Dermis blood vessel endothelial cell (primary cell): ENCODE measurements around the gene SLC7A14. TPM values are rescaled to one million over a fixed set of nuclear protein-coding genes. Genes with fewer than 3 reads are reported as not detected.
A peak's percentile ranks its signal among the peaks of the same experiment; 100 is the strongest.

Source experiments
- DNase-seq: peaks from one replicate; pipeline ENCODE4 v3.0.0; 2010
- total RNA-seq: library from RNA; depleted of rRNA; stranded (reverse); fragments of >200 nt; gene quantifications from 2 replicates; pipeline ENCODE4 v1.2.3, GENCODE V29; 2014

The SLC7A14 gene
- total RNA-seq, 1 donor from 2014 or later, result under 0.01 TPM

- no peak for DNase-seq
These were observed 53.3 kb downstream of the SLC7A14 start for GRCh38 chr3:170532573-170532972.

GRCh38 chr3:170531657-170532335 lies 54.1 kb downstream of the SLC7A14 start:
- peak; percentile 15 for DNase-seq

- DNase-seq, result peak; percentile 33
These were observed 54.8 kb downstream of the SLC7A14 start for GRCh38 chr3:170531054-170531453.

GRCh38 chr3:170529912-170530311 lies 56.0 kb downstream of the SLC7A14 start:
- no peak for DNase-seq

- no peak for DNase-seq
These were observed 56.5 kb downstream of the SLC7A14 start for GRCh38 chr3:170529346-170529745.

- no peak for DNase-seq
These were observed 57.1 kb downstream of the SLC7A14 start for GRCh38 chr3:170528726-170529125.

- DNase-seq, result peak; percentile 70
These were observed 61.8 kb downstream of the SLC7A14 start for GRCh38 chr3:170524073-170524472.

GRCh38 chr3:170523248-170523647 lies 62.6 kb downstream of the SLC7A14 start:
- peak; percentile 70 for DNase-seq

GRCh38 chr3:170522201-170522600 lies 63.7 kb downstream of the SLC7A14 start:
- no peak for DNase-seq

- DNase-seq, result peak; percentile 71
These were observed 64.9 kb downstream of the SLC7A14 start for GRCh38 chr3:170520996-170521395.

GRCh38 chr3:170517242-170517945 lies 68.5 kb downstream of the SLC7A14 start:
- peak; percentile 30 for DNase-seq

- no peak for DNase-seq
These were observed 72.2 kb downstream of the SLC7A14 start for GRCh38 chr3:170513642-170514041.

GRCh38 chr3:170511371-170511770 lies 74.5 kb downstream of the SLC7A14 start:
- no peak for DNase-seq

GRCh38 chr3:170508839-170509238 lies 77.0 kb downstream of the SLC7A14 start:
- no peak for DNase-seq

- no peak for DNase-seq
These were observed 77.6 kb downstream of the SLC7A14 start for GRCh38 chr3:170508291-170508690.

- no peak for DNase-seq
These were observed 78.8 kb downstream of the SLC7A14 start for GRCh38 chr3:170507063-170507462.

GRCh38 chr3:170506556-170506955 lies 79.3 kb downstream of the SLC7A14 start:
- DNase-seq, result peak; percentile 41

GRCh38 chr3:170502297-170502696 lies 83.6 kb downstream of the SLC7A14 start:
- DNase-seq, result no peak

GRCh38 chr3:170500995-170501394 lies 84.9 kb downstream of the SLC7A14 start:
- no peak for DNase-seq

- no peak for DNase-seq
These were observed 85.4 kb downstream of the SLC7A14 start for GRCh38 chr3:170500462-170500861.

- peak; percentile 74 for DNase-seq
These were observed 86.2 kb downstream of the SLC7A14 start for GRCh38 chr3:170499562-170500156.

- no peak for DNase-seq
These were observed 88.4 kb downstream of the SLC7A14 start for GRCh38 chr3:170497207-170498095.

- no peak for DNase-seq
These were observed 89.1 kb downstream of the SLC7A14 start for GRCh38 chr3:170496868-170497140.
